H1 (cell line): ENCODE results near the gene NUDT3. TPM values are rescaled to one million over a fixed set of nuclear protein-coding genes. Genes with fewer than 3 reads are reported as not detected.

ENCODE experiments used
- CTCF ChIA-PET: fragments of 300-600 bp; sonication (Branson Sonifier 250); formaldehyde crosslinking; loops from one replicate; lab custom pipeline; 2021; ENCODE audit not compliant: partially characterized antibody; lab: Charles Lee
- POLR2A ChIA-PET: fragments of 300-600 bp; sonication (Branson Sonifier 250); formaldehyde crosslinking; loops from one replicate; lab custom pipeline; 2021; ENCODE audit warnings: inconsistent platforms; ENCODE audit not compliant: partially characterized antibody; lab: Charles Lee
- DNase-seq, 2 experiments: peaks; one replicate each; pipeline versions ENCODE4 v3.0.0 to v3.0.0-alpha.2; 2010 to 2022; ENCODE audit warnings: low spot score in 2 of 2, low read depth in 1 of 2, mixed read lengths in 1 of 2
- FAIRE-seq: peaks from 2 replicates; lab custom pipeline; 2011; peaks lifted over from hg19 to GRCh38; lab: Jason Lieb, UNC
- H2AFZ ChIP-seq: 2 replicates; pipeline ENCODE4 v1.8.1; 2012; ENCODE audit warnings: low read length, inconsistent platforms
- H2AK5ac ChIP-seq: 2 replicates; pipeline ENCODE4 v1.6.1; 2013; ENCODE audit warnings: low read depth, low read length
- H2BK120ac ChIP-seq: replicated peaks from 2 replicates; pipeline ENCODE3; 2013; ENCODE audit warnings: low read depth, low read length, inconsistent platforms
- H2BK12ac ChIP-seq: 2 replicates; pipeline ENCODE4 v1.6.1; 2013; ENCODE audit warnings: low read depth, low read length
- H2BK15ac ChIP-seq: 2 replicates; pipeline ENCODE4 v1.6.1; 2013; ENCODE audit warnings: low read length
- H2BK20ac ChIP-seq: 2 replicates; pipeline ENCODE4 v1.6.1; 2013; ENCODE audit warnings: low read length
- H2BK5ac ChIP-seq: 2 replicates; pipeline ENCODE4 v1.6.1; 2013; ENCODE audit warnings: low read depth, low read length
- H3K14ac ChIP-seq: 2 replicates; pipeline ENCODE4 v1.6.1; 2013; ENCODE audit warnings: inconsistent platforms; ENCODE audit not compliant: insufficient read length
- H3K18ac ChIP-seq: 2 replicates; pipeline ENCODE4 v1.6.1; 2013; ENCODE audit warnings: low read length; ENCODE audit errors: extremely low read depth
- H3K23ac ChIP-seq: 2 replicates; pipeline ENCODE4 v1.6.1; 2013; ENCODE audit warnings: inconsistent platforms; ENCODE audit not compliant: insufficient read length
- H3K23me2 ChIP-seq: 2 replicates; pipeline ENCODE4 v1.6.1; 2013; ENCODE audit warnings: low read depth, low read length
- H3K27ac ChIP-seq: 2 replicates; pipeline ENCODE4 v1.6.1; 2011; ENCODE audit warnings: low read depth, low read length, inconsistent platforms
- H3K27me3 ChIP-seq, 4 experiments: replicated peaks in 1 of 4; 1 replicate in 1 of 4; 2 replicates in 3 of 4; pipeline versions ENCODE4 v1.6.1 to v1.8.1; 2011 to 2013; ENCODE audit warnings: low read length in 3 of 4, mild to moderate bottlenecking in 3 of 4, inconsistent platforms in 2 of 4, mixed read lengths in 2 of 4, moderate library complexity in 1 of 4; ENCODE audit not compliant: control insufficient read depth in 3 of 4, insufficient read depth in 3 of 4; ENCODE audit errors: extremely low read depth in 1 of 4
- H3K36me3 ChIP-seq, 4 experiments: 2 replicates each; pipeline versions ENCODE4 v1.6.1 to v1.8.1; 2011 to 2013; ENCODE audit warnings: mild to moderate bottlenecking in 4 of 4, low read length in 3 of 4, moderate library complexity in 2 of 4, control low read depth in 1 of 4, inconsistent platforms in 1 of 4; ENCODE audit not compliant: insufficient read depth in 4 of 4, control insufficient read depth in 2 of 4
- H3K4ac ChIP-seq: replicated peaks from 2 replicates; pipeline ENCODE3; 2013; ENCODE audit warnings: low read length, low read depth, mixed read lengths, inconsistent platforms; ENCODE audit not compliant: insufficient read length
- H3K4me1 ChIP-seq, 4 experiments: replicated peaks in 1 of 4; 1 replicate in 1 of 4; 2 replicates in 3 of 4; pipeline versions ENCODE4 v1.6.1 to v1.8.1; 2011 to 2013; ENCODE audit warnings: low read length in 3 of 4, inconsistent platforms in 2 of 4, mixed read lengths in 1 of 4; ENCODE audit not compliant: insufficient read depth in 4 of 4, control insufficient read depth in 3 of 4
- H3K4me2 ChIP-seq, 2 experiments: 2 replicates each; pipeline versions ENCODE4 v1.6.1 to v1.8.1; 2011 to 2013; ENCODE audit warnings: low read depth in 2 of 2, low read length in 2 of 2, control low read depth in 1 of 2, inconsistent platforms in 1 of 2, mild to moderate bottlenecking in 1 of 2; ENCODE audit not compliant: insufficient read depth in 1 of 2
- H3K4me3 ChIP-seq, 4 experiments: fragments of 200-600, 300-600 bp in 1 of 4; sonication (generic), shearing (Covaris generic), sonication (Bioruptor Twin) in 1 of 4; 2 replicates each; pipeline versions ENCODE4 v1.5.1 to v1.8.1; 2011 to 2016; ENCODE audit warnings: low read length in 4 of 4, low read depth in 3 of 4, control low read depth in 2 of 4, inconsistent platforms in 2 of 4, mild to moderate bottlenecking in 2 of 4, mixed read lengths in 1 of 4, moderate library complexity in 1 of 4; ENCODE audit not compliant: insufficient read depth in 2 of 4; ENCODE audit errors: extremely low read depth in 1 of 4
- H3K56ac ChIP-seq: replicated peaks from 2 replicates; pipeline ENCODE3; 2013; ENCODE audit warnings: low read depth, mild to moderate bottlenecking, mixed read lengths, low read length, inconsistent platforms; ENCODE audit not compliant: insufficient read length
- H3K79me1 ChIP-seq: 2 replicates; pipeline ENCODE4 v1.6.1; 2013; ENCODE audit warnings: low read depth, low read length, control low read depth
- H3K79me2 ChIP-seq, 2 experiments: 2 replicates each; pipeline versions ENCODE4 v1.6.1 to v1.8.1; 2012 to 2013; ENCODE audit warnings: low read length in 2 of 2, mild to moderate bottlenecking in 2 of 2, inconsistent platforms in 1 of 2; ENCODE audit not compliant: insufficient read depth in 2 of 2, control insufficient read depth in 1 of 2
- H3K9ac ChIP-seq, 4 experiments: replicated peaks in 1 of 4; 1 replicate in 1 of 4; 2 replicates in 3 of 4; pipeline versions ENCODE4 v1.6.1 to v1.8.1; 2011 to 2013; ENCODE audit warnings: low read depth in 3 of 4, low read length in 3 of 4, control low read depth in 2 of 4, mild to moderate bottlenecking in 2 of 4, moderate library complexity in 2 of 4, inconsistent platforms in 1 of 4; ENCODE audit errors: extremely low read depth in 1 of 4
- H3K9me3 ChIP-seq, 2 experiments: 2 replicates each; pipeline versions ENCODE4 v1.6.1 to v1.8.1; 2012 to 2013; ENCODE audit warnings: mild to moderate bottlenecking in 2 of 2, moderate library complexity in 2 of 2, control low read depth in 1 of 2, inconsistent platforms in 1 of 2, low read depth in 1 of 2, low read length in 1 of 2, mixed read lengths in 1 of 2; ENCODE audit not compliant: insufficient read depth in 2 of 2
- H4K20me1 ChIP-seq, 2 experiments: replicated peaks in 1 of 2; 2 replicates each; pipeline versions ENCODE3 to v1.8.1; 2011 to 2013; ENCODE audit warnings: inconsistent platforms in 2 of 2, low read length in 2 of 2, mild to moderate bottlenecking in 1 of 2; ENCODE audit not compliant: insufficient read depth in 2 of 2, control insufficient read depth in 1 of 2
- H4K5ac ChIP-seq: 2 replicates; pipeline ENCODE4 v1.6.1; 2013; ENCODE audit warnings: low read length, low read depth, mixed read lengths, inconsistent platforms; ENCODE audit not compliant: insufficient read length
- H4K8ac ChIP-seq: 2 replicates; pipeline ENCODE4 v1.8.0; 2013; ENCODE audit warnings: mild to moderate bottlenecking, moderate library complexity, low read length, inconsistent platforms; ENCODE audit not compliant: insufficient read depth; ENCODE audit errors: extremely low read depth
- H4K91ac ChIP-seq: replicated peaks from 2 replicates; pipeline ENCODE3; 2013; ENCODE audit warnings: low read length, mixed read lengths, inconsistent platforms; ENCODE audit not compliant: insufficient read length
- EGR1 ChIP-seq: IDR thresholded peaks from 2 replicates; pipeline ENCODE4 v1.6.1; 2011; ENCODE audit warnings: low read depth, low read length, borderline replicate concordance
- EP300 ChIP-seq, 2 experiments: IDR thresholded peaks; 1 replicate in 1 of 2; 2 replicates in 1 of 2; pipeline ENCODE4 v1.6.1; 2011 to 2012; ENCODE audit warnings: low read depth in 2 of 2, low read length in 2 of 2, mild to moderate bottlenecking in 2 of 2, borderline replicate concordance in 1 of 2, inconsistent platforms in 1 of 2, moderate library complexity in 1 of 2
- HDAC6 ChIP-seq: IDR thresholded peaks from one replicate; pipeline ENCODE4 v1.7.1; 2012; ENCODE audit warnings: low read depth, mild to moderate bottlenecking, inconsistent platforms, low read length, moderate library complexity
- NANOG ChIP-seq: IDR thresholded peaks from 2 replicates; pipeline ENCODE4 v1.6.1; 2011; ENCODE audit warnings: low read length, low read depth, mild to moderate bottlenecking, inconsistent platforms; ENCODE audit not compliant: insufficient read depth, poor library complexity, severe bottlenecking
- SIN3A ChIP-seq, 2 experiments: IDR thresholded peaks in 1 of 2; conservative IDR thresholded peaks in 1 of 2; 2 replicates each; pipeline ENCODE4 v1.6.1; 2011 to 2012; ENCODE audit warnings: low read length in 2 of 2, improper control_type of control experiment in 1 of 2, low read depth in 1 of 2, mild to moderate bottlenecking in 1 of 2
- SP2 ChIP-seq: IDR thresholded peaks from 2 replicates; pipeline ENCODE4 v1.6.1; 2012; ENCODE audit warnings: mild to moderate bottlenecking, low read length, inconsistent platforms
- WGBS, 2 experiments: shearing (Covaris generic) in 1 of 2; methylation state at CpG; one replicate each; pipeline versions ENCODE4 v1.1.6 to v1.1.7; 2013 to 2015; ENCODE audit warnings: low lambda C conversion rate in 2 of 2, mixed read lengths in 2 of 2, inconsistent platforms in 1 of 2, low coverage in 1 of 2, missing lambda C conversion rate in 1 of 2; ENCODE audit not compliant: insufficient replicate concordance in 2 of 2, insufficient coverage in 1 of 2, insufficient read length in 1 of 2; ENCODE audit errors: extremely low coverage in 1 of 2, missing lambda C conversion rate in 1 of 2; 5-methylcytosine and 5-hydroxymethylcytosine counted together
- polyA plus RNA-seq, 7 experiments: library from polyadenylated mRNA; depleted of rRNA in 3 of 7; stranded (reverse) in 5 of 7; unstranded in 2 of 7; fragments of >200 nt in 5 of 7; fragments of 200-250 nt in 2 of 7; gene quantifications; 1 replicate in 5 of 7; 2 replicates in 1 of 7; 4 replicates in 1 of 7; pipeline versions ENCODE4 v1.2.1 to v1.2.3, GENCODE V29; 2011 to 2013; ENCODE audit warnings: missing spikeins in 2 of 7, mixed read lengths in 2 of 7
- total RNA-seq: library from RNA; stranded (reverse); fragmentation: NEBNext Ultra II Directional; extraction: Animal tissue kit (Norgen Biotek cat#: 25700); gene quantifications from 2 replicates; pipeline ENCODE4 v1.2.1, GENCODE V29; 2021
- TF ChIP-seq, protein P1 (sequence below): IDR thresholded peaks from 2 replicates; pipeline ENCODE4 v1.6.1; 2012; ENCODE audit warnings: low read length, inconsistent platforms

The NUDT3 gene
- total and polyA plus RNA-seq, 2 of the 8 experiments (the other 6 are each of a cell fraction or from before 2014, with no cell fraction given), result 14.1 to 36.9 TPM

DNA sequence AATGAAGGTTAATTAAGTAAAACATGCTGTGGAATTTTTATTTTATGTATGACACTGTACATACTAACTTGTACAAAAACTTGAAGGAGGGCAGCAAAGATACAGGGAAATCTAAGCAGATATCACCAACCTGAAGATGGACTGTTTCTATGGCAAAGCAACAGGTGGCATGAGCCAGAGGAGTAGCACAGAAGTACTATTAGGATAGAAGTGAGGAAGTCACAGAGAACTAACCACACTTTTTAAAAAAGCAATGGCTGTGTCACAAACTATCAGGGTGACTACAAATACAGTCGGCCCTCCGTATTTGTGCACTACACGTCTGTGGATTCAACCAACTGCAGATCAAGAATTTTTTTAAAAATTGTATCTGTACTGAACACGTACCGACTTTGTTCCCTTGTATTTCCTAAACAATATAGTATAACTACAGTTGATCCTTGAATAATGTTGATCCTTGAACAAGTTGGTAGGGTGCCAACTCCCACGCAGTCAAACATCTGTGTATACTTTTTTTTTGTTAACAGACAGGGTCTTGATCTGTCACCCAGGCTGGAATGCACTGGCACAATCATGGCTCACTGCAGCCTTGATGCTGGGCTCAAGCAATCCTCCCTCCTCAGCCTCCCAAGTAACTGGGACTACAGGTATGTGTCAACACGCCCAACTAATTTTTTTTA lies 61.0 kb downstream of the NUDT3 start:
- H3K23ac ChIP-seq, result no peak overlapping the region
- no peaks in the 10 kb centered on the region for H3K79me2 ChIP-seq
- H3K27me3 ChIP-seq, result no peaks in the 10 kb centered on the region
- no peak overlapping the region for H3K4me3 ChIP-seq
- no peak overlapping the region for H3K18ac ChIP-seq
- no peak overlapping the region for H2AFZ ChIP-seq
- no peak overlapping the region for H4K5ac ChIP-seq
- TF ChIP-seq SP2 (no peak), EGR1 (no peak), NANOG (no peak), SIN3A (conservative IDR thresholded peaks at IDR 0.05 in 1 of 2, IDR thresholded peaks at IDR 0.05 in 1 of 2; ENCODE audit: low read depth in 1 of 2, low read length in 2 of 2) (no peak), EP300 (IDR thresholded peaks at IDR 0.05; ENCODE audit: borderline replicate concordance in 1 of 2, low read depth in 2 of 2, low read length in 2 of 2) (no peak), HDAC6 (no peak)
- TF ChIP-seq, protein P1, sequence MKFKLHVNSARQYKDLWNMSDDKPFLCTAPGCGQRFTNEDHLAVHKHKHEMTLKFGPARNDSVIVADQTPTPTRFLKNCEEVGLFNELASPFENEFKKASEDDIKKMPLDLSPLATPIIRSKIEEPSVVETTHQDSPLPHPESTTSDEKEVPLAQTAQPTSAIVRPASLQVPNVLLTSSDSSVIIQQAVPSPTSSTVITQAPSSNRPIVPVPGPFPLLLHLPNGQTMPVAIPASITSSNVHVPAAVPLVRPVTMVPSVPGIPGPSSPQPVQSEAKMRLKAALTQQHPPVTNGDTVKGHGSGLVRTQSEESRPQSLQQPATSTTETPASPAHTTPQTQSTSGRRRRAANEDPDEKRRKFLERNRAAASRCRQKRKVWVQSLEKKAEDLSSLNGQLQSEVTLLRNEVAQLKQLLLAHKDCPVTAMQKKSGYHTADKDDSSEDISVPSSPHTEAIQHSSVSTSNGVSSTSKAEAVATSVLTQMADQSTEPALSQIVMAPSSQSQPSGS, result no peak
- TF ChIP-seq, all 59 proteins: peak for 0
- H4K91ac ChIP-seq, result no peak overlapping the region
- no peak overlapping the region for H2BK15ac ChIP-seq
- no peaks in the 10 kb centered on the region for H3K23me2 ChIP-seq
- CTCF ChIA-PET, result no interaction called here
- peaks cover 2% of the 10 kb centered on the region; the same call in 1 of the 2 replicates for H3K79me1 ChIP-seq
- no peak overlapping the region for H3K14ac ChIP-seq
- no peak overlapping the region for H3K56ac ChIP-seq
- FAIRE-seq (no peak), DNase-seq (no peak)
- no peak overlapping the region for H3K4me2 ChIP-seq
- H2BK20ac ChIP-seq, result no peak overlapping the region
- H2AK5ac ChIP-seq, result no peak overlapping the region
- no peak overlapping the region for H4K8ac ChIP-seq
- peaks cover 0 to 3% of the 10 kb centered on the region in 2 experiments for H4K20me1 ChIP-seq
- no peak overlapping the region for H2BK120ac ChIP-seq
- H2BK5ac ChIP-seq, result no peak overlapping the region
- no peaks in the 10 kb centered on the region for H3K4me1 ChIP-seq
- H3K9me3 ChIP-seq, result no peaks in the 10 kb centered on the region
- no peak overlapping the region for H3K4ac ChIP-seq
- POLR2A ChIA-PET, result no interaction called here
- peaks cover 0 to 2% (median 0%) of the 10 kb centered on the region in 4 experiments; a peak in 1 of 8 replicates for H3K36me3 ChIP-seq
- no peak overlapping the region for H3K27ac ChIP-seq
- 93% methylated on average over 7 of the region's 7 CpGs; no CpG with 5 or more reads in 1 of the 2 experiments for WGBS, 2 experiments
- H3K9ac ChIP-seq, result peak overlapping the region in 1 of 4 experiments; percentile 45; a peak in 1 of 7 replicates
- H2BK12ac ChIP-seq, result no peak overlapping the region
